Ishikawa (cell line): Measurements from ENCODE around the gene PLPP3.
A peak's percentile ranks its signal among the peaks of the same experiment; 100 is the strongest.

Experiments
- CEBPB ChIP-seq: IDR thresholded peaks from 2 replicates; pipeline ENCODE4 v1.6.1; 2012
- CREB1 ChIP-seq: IDR thresholded peaks from 2 replicates; pipeline ENCODE4 v1.6.1; 2012; ENCODE audit warnings: low read depth
- EGR1 ChIP-seq: IDR thresholded peaks from 2 replicates; pipeline ENCODE4 v1.6.1; 2012
- EP300 ChIP-seq: IDR thresholded peaks from 2 replicates; pipeline ENCODE4 v1.6.1; 2012; ENCODE audit warnings: borderline replicate concordance
- FOXM1 ChIP-seq: IDR thresholded peaks from 2 replicates; pipeline ENCODE4 v1.6.1; 2012; ENCODE audit warnings: low read depth, borderline replicate concordance
- MAX ChIP-seq: IDR thresholded peaks from 2 replicates; pipeline ENCODE4 v1.6.1; 2012
- NFIC ChIP-seq: IDR thresholded peaks from 2 replicates; pipeline ENCODE4 v1.6.1; 2012
- RAD21 ChIP-seq: IDR thresholded peaks from 2 replicates; pipeline ENCODE4 v1.6.1; 2012; ENCODE audit warnings: low read depth
- TAF1 ChIP-seq: IDR thresholded peaks from 2 replicates; pipeline ENCODE4 v1.6.1; 2012; ENCODE audit warnings: low read depth, mild to moderate bottlenecking
- TCF12 ChIP-seq: IDR thresholded peaks from 2 replicates; pipeline ENCODE4 v1.6.1; 2012; ENCODE audit warnings: low read depth
- TEAD4 ChIP-seq: IDR thresholded peaks from 2 replicates; pipeline ENCODE4 v1.6.1; 2012
- USF1 ChIP-seq: IDR thresholded peaks from 2 replicates; pipeline ENCODE4 v1.6.1; 2012
- YY1 ChIP-seq: IDR thresholded peaks from 2 replicates; pipeline ENCODE4 v1.6.1; 2012; ENCODE audit warnings: low read depth
- ZBTB7A ChIP-seq: IDR thresholded peaks from 2 replicates; pipeline ENCODE4 v1.6.1; 2012; ENCODE audit warnings: low read depth
- TF ChIP-seq, protein P1 (sequence below): IDR thresholded peaks from 2 replicates; pipeline ENCODE4 v1.6.1; 2012; ENCODE audit warnings: low read depth, mild to moderate bottlenecking

Gene PLPP3

DNA sequence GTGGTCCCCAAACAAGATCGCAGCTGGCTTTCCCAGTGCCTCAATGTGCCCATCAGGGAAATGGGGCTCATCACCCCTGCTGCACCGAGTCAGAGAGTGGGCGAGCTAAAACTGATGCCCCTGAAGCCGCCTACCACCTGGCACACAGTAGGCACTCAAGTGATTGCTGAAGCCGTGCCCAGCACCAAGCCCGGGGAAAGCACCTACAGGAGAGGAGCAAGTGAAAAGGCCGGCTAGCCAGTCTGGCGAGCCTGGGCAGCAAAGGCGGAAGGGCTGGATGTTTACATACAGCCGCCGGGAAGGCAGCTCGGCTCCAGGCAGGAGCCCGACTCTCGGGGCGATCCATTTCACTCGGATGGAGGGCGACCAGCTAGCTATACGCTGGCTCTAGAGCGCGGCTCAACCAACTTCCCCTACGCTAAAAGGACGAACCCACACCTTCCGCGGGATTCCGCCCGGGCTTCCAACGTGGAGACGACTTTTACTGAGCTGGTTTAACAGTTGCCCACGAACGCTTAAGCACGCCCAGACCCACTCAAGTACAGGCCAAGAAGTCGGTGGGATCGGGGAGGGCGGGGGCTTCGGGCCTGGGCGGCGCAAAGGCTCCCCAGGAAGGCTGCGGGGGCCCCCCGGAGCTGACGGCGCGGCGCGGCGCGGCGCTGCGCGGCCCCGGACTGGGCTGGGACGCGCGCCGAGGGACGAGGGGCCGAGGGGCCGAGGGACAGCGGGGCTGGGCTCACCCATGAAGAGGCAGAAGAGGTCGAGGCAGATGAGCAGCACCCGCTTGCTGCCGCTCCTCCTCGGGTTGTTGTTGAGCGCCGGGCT is 1.0 kb downstream of the PLPP3 start:
- TF ChIP-seq, protein P1, sequence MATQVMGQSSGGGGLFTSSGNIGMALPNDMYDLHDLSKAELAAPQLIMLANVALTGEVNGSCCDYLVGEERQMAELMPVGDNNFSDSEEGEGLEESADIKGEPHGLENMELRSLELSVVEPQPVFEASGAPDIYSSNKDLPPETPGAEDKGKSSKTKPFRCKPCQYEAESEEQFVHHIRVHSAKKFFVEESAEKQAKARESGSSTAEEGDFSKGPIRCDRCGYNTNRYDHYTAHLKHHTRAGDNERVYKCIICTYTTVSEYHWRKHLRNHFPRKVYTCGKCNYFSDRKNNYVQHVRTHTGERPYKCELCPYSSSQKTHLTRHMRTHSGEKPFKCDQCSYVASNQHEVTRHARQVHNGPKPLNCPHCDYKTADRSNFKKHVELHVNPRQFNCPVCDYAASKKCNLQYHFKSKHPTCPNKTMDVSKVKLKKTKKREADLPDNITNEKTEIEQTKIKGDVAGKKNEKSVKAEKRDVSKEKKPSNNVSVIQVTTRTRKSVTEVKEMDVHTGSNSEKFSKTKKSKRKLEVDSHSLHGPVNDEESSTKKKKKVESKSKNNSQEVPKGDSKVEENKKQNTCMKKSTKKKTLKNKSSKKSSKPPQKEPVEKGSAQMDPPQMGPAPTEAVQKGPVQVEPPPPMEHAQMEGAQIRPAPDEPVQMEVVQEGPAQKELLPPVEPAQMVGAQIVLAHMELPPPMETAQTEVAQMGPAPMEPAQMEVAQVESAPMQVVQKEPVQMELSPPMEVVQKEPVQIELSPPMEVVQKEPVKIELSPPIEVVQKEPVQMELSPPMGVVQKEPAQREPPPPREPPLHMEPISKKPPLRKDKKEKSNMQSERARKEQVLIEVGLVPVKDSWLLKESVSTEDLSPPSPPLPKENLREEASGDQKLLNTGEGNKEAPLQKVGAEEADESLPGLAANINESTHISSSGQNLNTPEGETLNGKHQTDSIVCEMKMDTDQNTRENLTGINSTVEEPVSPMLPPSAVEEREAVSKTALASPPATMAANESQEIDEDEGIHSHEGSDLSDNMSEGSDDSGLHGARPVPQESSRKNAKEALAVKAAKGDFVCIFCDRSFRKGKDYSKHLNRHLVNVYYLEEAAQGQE, result peak; percentile 22; the same call in 1 of the 2 replicates
- no peak for TF ChIP-seq TCF12

DNA sequence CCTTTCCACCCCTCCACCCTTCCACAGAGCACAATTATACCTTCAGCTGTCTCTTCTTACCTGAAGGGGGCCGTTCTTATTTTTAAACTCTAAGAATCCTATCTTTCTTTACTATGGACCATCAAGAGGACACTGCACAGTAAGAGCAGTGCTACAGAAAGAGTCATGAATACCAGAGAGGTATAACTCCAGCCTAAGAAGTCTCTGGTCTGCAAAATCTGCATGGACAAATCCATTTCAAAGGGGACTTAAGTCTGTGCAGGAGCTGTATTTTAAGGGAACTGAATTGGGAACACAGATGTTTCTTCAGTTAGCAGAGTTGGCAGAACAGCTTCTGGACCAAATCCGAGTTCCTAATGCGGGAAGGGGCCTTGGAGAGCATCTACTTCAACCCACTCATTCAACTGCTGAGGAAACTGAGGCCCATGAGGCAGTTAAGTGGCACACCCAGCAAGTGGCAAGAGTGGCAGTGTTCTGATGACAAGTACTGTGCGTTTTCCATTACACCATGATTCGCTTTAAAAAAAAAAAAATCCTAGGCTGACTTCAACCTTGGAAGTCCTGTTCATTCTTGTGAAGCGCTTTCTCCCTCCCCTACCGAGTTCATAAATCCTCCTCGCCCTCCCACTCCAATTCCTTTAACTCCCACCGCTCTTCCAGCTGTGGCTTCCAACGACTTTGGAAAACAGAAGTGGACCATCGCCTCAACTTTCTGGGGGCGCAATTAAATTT is 1.8 kb downstream of the PLPP3 start:
- no peak for TF ChIP-seq USF1
- TF ChIP-seq, protein P1, result no peak
- no peak for TF ChIP-seq YY1
- TF ChIP-seq EGR1, result no peak
- no peak for TF ChIP-seq NFIC
- TF ChIP-seq CEBPB, result no peak
- TF ChIP-seq EP300, result no peak
- TF ChIP-seq FOXM1, result no peak
- no peak for TF ChIP-seq TAF1
- no peak for TF ChIP-seq ZBTB7A
- no peak for TF ChIP-seq MAX
- no peak for TF ChIP-seq RAD21

GRCh38 chr1:56576880-56577405 is 2.4 kb downstream of the PLPP3 start:
- peak; percentile 48; the same call in 1 of the 2 replicates for TF ChIP-seq RAD21
- TF ChIP-seq YY1, result no peak

- TF ChIP-seq USF1, result no peak
- TF ChIP-seq CREB1, result no peak
- TF ChIP-seq EP300, result no peak
- TF ChIP-seq NFIC, result no peak
- no peak for TF ChIP-seq MAX
- no peak for TF ChIP-seq TAF1
- no peak for TF ChIP-seq TCF12
- no peak for TF ChIP-seq RAD21
- no peak for TF ChIP-seq TEAD4
- TF ChIP-seq, protein P1, result no peak
- no peak for TF ChIP-seq YY1
- TF ChIP-seq ZBTB7A, result no peak
Measured at GRCh38 chr1:56575865-56576264, 3.5 kb downstream of the PLPP3 start.
